Measurements from ENCODE around the gene PIGL. TPM values are rescaled to one million over a fixed set of nuclear protein-coding genes. Genes with fewer than 3 reads are reported as not detected.
A peak's percentile ranks its signal among the peaks of the same experiment; 100 is the strongest.

The PIGL gene
- total and polyA plus RNA-seq, 2 of the 4 experiments (the other 2 are of a cell fraction) = 17.9 to 29.5 TPM

GRCh38 chr17:16239931-16240330 lies 22.9 kb downstream of the PIGL start:
- dilution Hi-C loops (cut with HindIII; ENCODE audit: low sequenced_read_pairs, unreplicated experiment) = no loop called here
- no peaks in the 10 kb centered on the region for H3K36me3 ChIP-seq (ENCODE audit: control insufficient read depth, insufficient read depth, low read length)
- no peak overlapping the region for H2BK20ac ChIP-seq (ENCODE audit: low read depth, low read length)
- no TSS peak for BruUV-seq (replicated peaks)
- in situ Hi-C loops (cut with MboI; ENCODE audit: low sequenced_read_pairs) = no loop called here
- intact Hi-C loops (cut with micrococcal nuclease) = no loop called here
- no peak overlapping the region for H3K4me2 ChIP-seq (ENCODE audit: low read depth, low read length)
- H3K18ac ChIP-seq (ENCODE audit: low read depth, low read length) = no peak overlapping the region
- no peak overlapping the region for H3K4ac ChIP-seq (ENCODE audit: low read depth, low read length)
- DNase-seq = no peak
- no peak overlapping the region for H4K91ac ChIP-seq (ENCODE audit: insufficient read depth, low read depth, low read length)
- WGBS, 2 experiments (ENCODE audit: extremely low coverage in 2 of 2, insufficient read length in 1 of 2) = 100% methylated on average over 2 of the region's 3 CpGs; no CpG with 5 or more reads in 1 of the 2 experiments
- H3K14ac ChIP-seq (replicated peaks; ENCODE audit: low read depth, low read length) = no peak overlapping the region
- no peak for ATAC-seq (ENCODE audit: low read depth)
- no peak overlapping the region for H2AK9ac ChIP-seq (replicated peaks; ENCODE audit: low read depth, low read length, poor library complexity)
- no peaks in the 10 kb centered on the region for H3K27me3 ChIP-seq (ENCODE audit: control insufficient read depth, insufficient read depth, low read length)
- no peak overlapping the region for H2AFZ ChIP-seq (replicated peaks; ENCODE audit: low read length, poor library complexity)
- no peak overlapping the region for H4K8ac ChIP-seq (ENCODE audit: low read depth in 2 of 2, low read length in 2 of 2)
- H3K56ac ChIP-seq (ENCODE audit: extremely low read depth, insufficient read depth, low read length) = no peak overlapping the region
- ChIA-PET CTCF (no interaction called here), POLR2A (ENCODE audit: unreplicated experiment) (no interaction called here)
- no peak overlapping the region for H2BK5ac ChIP-seq (ENCODE audit: low read depth, low read length, poor library complexity, severe bottlenecking)
- no peak overlapping the region for H3K9ac ChIP-seq (ENCODE audit: low read depth, low read length)
- no peak overlapping the region for H3K4me3 ChIP-seq (ENCODE audit: insufficient read depth, low read depth, low read length)
- no peaks in the 10 kb centered on the region for H4K20me1 ChIP-seq (ENCODE audit: insufficient read depth, low read length)
- no peaks in the 10 kb centered on the region for H3K9me3 ChIP-seq (ENCODE audit: control insufficient read depth, insufficient read depth, low read length)
- peaks cover 3% of the 10 kb centered on the region; the same call in 1 of the 2 replicates for H3K4me1 ChIP-seq (ENCODE audit: control insufficient read depth, insufficient read depth, low read length)
- no peak overlapping the region for H4K5ac ChIP-seq (ENCODE audit: low read depth, low read length)
- no peaks in the 10 kb centered on the region for H3K9me1 ChIP-seq (ENCODE audit: insufficient read depth, low read length)
- no peak overlapping the region for H2BK120ac ChIP-seq (ENCODE audit: low read depth, low read length)
- H2BK15ac ChIP-seq (ENCODE audit: low read depth, low read length) = no peak overlapping the region
- no peak for TF ChIP-seq MXI1 (IDR thresholded peaks at IDR 0.05; ENCODE audit: borderline replicate concordance, low read depth, low read length)
- no peak for TF ChIP-seq BHLHE40 (IDR thresholded peaks at IDR 0.05; ENCODE audit: low read depth, low read length)
- no peak for TF ChIP-seq POLR2A (IDR thresholded peaks at IDR 0.05; ENCODE audit: low read depth, low read length)
- TF ChIP-seq RFX5 (IDR thresholded peaks at IDR 0.05; ENCODE audit: low read depth, low read length) = no peak
- no peak for TF ChIP-seq FOS (IDR thresholded peaks at IDR 0.05; ENCODE audit: low read depth, low read length)
- no peak for TF ChIP-seq RCOR1 (IDR thresholded peaks at IDR 0.05; ENCODE audit: insufficient replicate concordance, low read length)
- no peak for TF ChIP-seq MAZ (IDR thresholded peaks at IDR 0.05; ENCODE audit: borderline replicate concordance, low read depth, low read length)
- no peak for TF ChIP-seq SMC3 (IDR thresholded peaks at IDR 0.05; ENCODE audit: low read depth, low read length)
- TF ChIP-seq MAFK (IDR thresholded peaks at IDR 0.05; ENCODE audit: low read depth, low read length) = no peak
- TF ChIP-seq, protein P1, sequence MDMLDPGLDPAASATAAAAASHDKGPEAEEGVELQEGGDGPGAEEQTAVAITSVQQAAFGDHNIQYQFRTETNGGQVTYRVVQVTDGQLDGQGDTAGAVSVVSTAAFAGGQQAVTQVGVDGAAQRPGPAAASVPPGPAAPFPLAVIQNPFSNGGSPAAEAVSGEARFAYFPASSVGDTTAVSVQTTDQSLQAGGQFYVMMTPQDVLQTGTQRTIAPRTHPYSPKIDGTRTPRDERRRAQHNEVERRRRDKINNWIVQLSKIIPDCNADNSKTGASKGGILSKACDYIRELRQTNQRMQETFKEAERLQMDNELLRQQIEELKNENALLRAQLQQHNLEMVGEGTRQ (IDR thresholded peaks at IDR 0.05; ENCODE audit: low read depth, low read length) = no peak
- TF ChIP-seq, protein P2, sequence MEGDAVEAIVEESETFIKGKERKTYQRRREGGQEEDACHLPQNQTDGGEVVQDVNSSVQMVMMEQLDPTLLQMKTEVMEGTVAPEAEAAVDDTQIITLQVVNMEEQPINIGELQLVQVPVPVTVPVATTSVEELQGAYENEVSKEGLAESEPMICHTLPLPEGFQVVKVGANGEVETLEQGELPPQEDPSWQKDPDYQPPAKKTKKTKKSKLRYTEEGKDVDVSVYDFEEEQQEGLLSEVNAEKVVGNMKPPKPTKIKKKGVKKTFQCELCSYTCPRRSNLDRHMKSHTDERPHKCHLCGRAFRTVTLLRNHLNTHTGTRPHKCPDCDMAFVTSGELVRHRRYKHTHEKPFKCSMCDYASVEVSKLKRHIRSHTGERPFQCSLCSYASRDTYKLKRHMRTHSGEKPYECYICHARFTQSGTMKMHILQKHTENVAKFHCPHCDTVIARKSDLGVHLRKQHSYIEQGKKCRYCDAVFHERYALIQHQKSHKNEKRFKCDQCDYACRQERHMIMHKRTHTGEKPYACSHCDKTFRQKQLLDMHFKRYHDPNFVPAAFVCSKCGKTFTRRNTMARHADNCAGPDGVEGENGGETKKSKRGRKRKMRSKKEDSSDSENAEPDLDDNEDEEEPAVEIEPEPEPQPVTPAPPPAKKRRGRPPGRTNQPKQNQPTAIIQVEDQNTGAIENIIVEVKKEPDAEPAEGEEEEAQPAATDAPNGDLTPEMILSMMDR (conservative IDR thresholded peaks at IDR 0.05; ENCODE audit: low read depth, low read length) = no peak
- TF ChIP-seq CHD1 (IDR thresholded peaks at IDR 0.05; ENCODE audit: low read depth, low read length) = no peak
- no peak for TF ChIP-seq ELK1 (IDR thresholded peaks at IDR 0.05; ENCODE audit: borderline replicate concordance, low read depth, low read length)
- no peak for TF ChIP-seq NFE2L2 (IDR thresholded peaks at IDR 0.05; ENCODE audit: low read depth, low read length)
- no peak for TF ChIP-seq RAD21 (IDR thresholded peaks at IDR 0.05; ENCODE audit: low read length)
- H3K27ac ChIP-seq (ENCODE audit: insufficient read depth, low read length) = no peak overlapping the region
- H3K79me1 ChIP-seq (ENCODE audit: low read depth in 1 of 2, low read length in 2 of 2) = peaks cover 9 to 28% of the 10 kb centered on the region in 2 experiments
- H3K23ac ChIP-seq (ENCODE audit: low read depth, low read length) = no peak overlapping the region
- peak overlapping the region; percentile 2; the same call in 1 of the 2 replicates for H2AK5ac ChIP-seq (ENCODE audit: low read depth, low read length)
